DND-41 (cell line): ENCODE results near the gene MIEF1.

Experiments used
- ATAC-seq: fragments of 200-7000 bp; cut with Tn5 transposase; 3 replicates; pipeline ENCODE4 v1.9.1; 2021; ENCODE audit warnings: low read depth; ENCODE audit not compliant: insufficient read depth
- DNase-seq: peaks from one replicate; pipeline ENCODE4 v3.0.0-alpha.2; 2020
- H2AFZ ChIP-seq: 2 replicates; pipeline ENCODE4 v1.6.0; 2012; ENCODE audit warnings: low read depth, low read length
- H3K27ac ChIP-seq: 2 replicates; pipeline ENCODE4 v1.5.1; 2012; ENCODE audit warnings: low read length, inconsistent platforms
- H3K27me3 ChIP-seq: fragments of 200-600 bp; sonication (generic); 2 replicates; pipeline ENCODE4 v1.6.0; 2012; ENCODE audit warnings: low read length, mild to moderate bottlenecking, inconsistent platforms; ENCODE audit not compliant: insufficient read depth, poor library complexity
- H3K36me3 ChIP-seq: 2 replicates; pipeline ENCODE4 v1.5.1; 2012; ENCODE audit warnings: low read length, inconsistent platforms; ENCODE audit not compliant: insufficient read depth
- H3K4me1 ChIP-seq: 2 replicates; pipeline ENCODE4 v1.5.1; 2012; ENCODE audit warnings: mild to moderate bottlenecking, low read length; ENCODE audit not compliant: insufficient read depth
- H3K4me2 ChIP-seq: 2 replicates; pipeline ENCODE4 v1.6.0; 2012; ENCODE audit warnings: mild to moderate bottlenecking, moderate library complexity, low read length, inconsistent platforms; ENCODE audit not compliant: insufficient read depth
- H3K4me3 ChIP-seq, 2 experiments: fragments of 200-600 bp in 1 of 2; shearing (Covaris generic) in 1 of 2; 2 replicates each; pipeline ENCODE4 v1.5.1; 2012 to 2016; ENCODE audit warnings: inconsistent platforms in 2 of 2, low read length in 2 of 2, mild to moderate bottlenecking in 2 of 2, low read depth in 1 of 2, moderate library complexity in 1 of 2
- H3K79me2 ChIP-seq: 2 replicates; pipeline ENCODE4 v1.6.0; 2012; ENCODE audit warnings: low read length, inconsistent platforms; ENCODE audit not compliant: insufficient read depth
- H3K9ac ChIP-seq: 2 replicates; pipeline ENCODE4 v1.6.0; 2012; ENCODE audit warnings: low read depth, mild to moderate bottlenecking, inconsistent platforms, low read length, moderate library complexity
- H3K9me3 ChIP-seq: 2 replicates; pipeline ENCODE4 v1.5.1; 2012; ENCODE audit warnings: low read length, moderate library complexity, mild to moderate bottlenecking, inconsistent platforms; ENCODE audit not compliant: insufficient read depth, severe bottlenecking
- H4K20me1 ChIP-seq: 2 replicates; pipeline ENCODE4 v1.6.0; 2012; ENCODE audit warnings: low read length; ENCODE audit not compliant: insufficient read depth
- CTCF ChIP-seq: IDR thresholded peaks from 2 replicates; pipeline ENCODE4 v1.5.1; 2012; ENCODE audit warnings: borderline replicate concordance, low read length, moderate library complexity, mild to moderate bottlenecking; ENCODE audit not compliant: poor library complexity, severe bottlenecking; ENCODE audit errors: extremely low read depth
- EZH2 ChIP-seq: IDR thresholded peaks from 3 replicates; pipeline ENCODE4 v1.6.1; 2012; ENCODE audit warnings: borderline replicate concordance, low read depth, mild to moderate bottlenecking, moderate library complexity, low read length, inconsistent platforms; ENCODE audit not compliant: severe bottlenecking

The MIEF1 gene

DNA sequence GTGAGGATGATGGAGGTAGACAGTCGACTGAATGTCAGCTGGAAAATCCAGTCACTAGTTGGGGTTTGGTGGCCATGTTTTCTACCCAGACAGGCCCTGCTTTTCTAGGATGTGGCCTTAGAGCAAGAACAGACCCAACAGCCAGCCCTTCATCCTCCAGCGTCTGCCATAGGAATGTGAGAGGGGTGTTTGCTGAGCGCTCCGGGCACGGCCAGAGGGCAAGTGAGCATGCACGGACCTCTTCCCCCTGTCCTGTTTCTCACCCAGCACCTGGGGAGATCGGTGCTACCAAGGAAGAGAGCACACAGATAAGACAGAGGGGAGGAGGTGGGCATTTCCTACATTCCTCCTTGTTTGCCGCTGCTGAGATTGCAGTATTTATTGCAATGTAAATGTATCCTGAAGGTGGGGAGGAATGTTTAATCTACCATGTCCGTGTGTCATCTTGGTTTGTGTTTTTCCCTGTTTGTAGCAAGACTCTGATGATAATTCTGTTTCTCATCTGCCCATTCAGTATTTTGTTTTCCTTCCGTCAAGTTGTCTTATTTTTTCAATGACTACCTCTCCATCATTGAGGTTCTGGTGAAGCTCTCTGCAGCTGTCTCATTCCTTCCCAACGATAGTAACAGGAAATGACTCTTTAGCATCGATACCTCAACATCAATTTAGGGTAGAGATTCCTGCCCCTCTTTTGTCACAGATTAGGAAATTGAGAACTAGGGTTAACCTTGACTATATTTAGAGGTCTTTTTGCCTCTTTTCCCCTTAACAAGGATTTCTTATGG, 13.4 kb downstream of the MIEF1 start:
- H3K36me3 ChIP-seq, result peaks cover 72% of the 10 kb centered on the region
- ATAC-seq (no peak), DNase-seq (no peak)
- peaks cover 33% of the 10 kb centered on the region for H4K20me1 ChIP-seq
- no peak overlapping the region for H2AFZ ChIP-seq
- no peak overlapping the region for H3K9ac ChIP-seq
- H3K4me1 ChIP-seq, result peaks cover 20% of the 10 kb centered on the region
- no peak overlapping the region for H3K4me2 ChIP-seq
- peaks cover 63% of the 10 kb centered on the region for H3K79me2 ChIP-seq
- H3K27ac ChIP-seq, result no peak overlapping the region
- no peaks in the 10 kb centered on the region for H3K27me3 ChIP-seq
- no peak for TF ChIP-seq EZH2
- no peak for TF ChIP-seq CTCF
- no peaks in the 10 kb centered on the region for H3K9me3 ChIP-seq
- no peak overlapping the region for H3K4me3 ChIP-seq

DNA sequence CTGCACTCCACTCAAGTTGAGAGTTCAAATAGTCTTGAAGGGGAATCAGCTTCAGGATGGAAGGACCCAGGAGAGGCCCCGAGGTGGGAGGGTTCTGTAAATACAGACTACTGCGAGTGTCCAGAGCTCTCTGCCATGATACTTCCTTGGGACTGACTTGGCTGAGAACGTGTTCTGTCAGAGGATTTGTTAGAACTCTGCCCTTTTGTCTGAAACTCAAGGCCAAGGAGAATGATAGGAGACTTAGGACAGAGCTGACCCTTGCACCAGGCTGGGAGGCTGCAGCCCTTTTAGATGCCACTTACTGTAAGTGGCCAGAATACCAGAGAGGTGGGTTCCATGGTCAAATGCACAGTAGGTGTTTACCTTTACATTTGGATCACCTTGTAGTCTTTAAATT, 15.4 kb downstream of the MIEF1 start:
- Histone ChIP-seq H3K27me3 (no peaks in the 10 kb centered on the region), H3K4me1 (peaks cover 35% of the 10 kb centered on the region), H3K9ac (no peak overlapping the region; the same call in 1 of the 2 replicates), H3K9me3 (no peaks in the 10 kb centered on the region), H3K79me2 (peaks cover 73% of the 10 kb centered on the region), H3K27ac (no peak overlapping the region), H3K36me3 (peaks cover 72% of the 10 kb centered on the region), H3K4me2 (peak overlapping the region; percentile 74; the same call in 1 of the 2 replicates), H4K20me1 (peaks cover 43% of the 10 kb centered on the region), H3K4me3 (no peak overlapping the region), H2AFZ (no peak overlapping the region)
- DNase-seq (no peak), ATAC-seq (no peak)
- TF ChIP-seq CTCF (no peak), EZH2 (no peak)

GRCh38 chr22:39518144-39518786, 16.2 kb downstream of the MIEF1 start:
- Histone ChIP-seq H3K79me2 (peaks cover 80% of the 10 kb centered on the region), H3K27ac (peak overlapping the region; percentile 98; the same call in 1 of the 2 replicates)
- DNase-seq, result no peak

More at GRCh38 chr22:39518144-39518786, 16.2 kb downstream of the MIEF1 start:
- TF ChIP-seq CTCF (no peak), EZH2 (no peak)
- Histone ChIP-seq H3K9ac (peak overlapping the region; percentile 100), H3K4me3 (peak overlapping the region in 1 of 2 experiments; percentile 95; a peak in 2 of 4 replicates), H3K36me3 (peaks cover 72% of the 10 kb centered on the region), H3K9me3 (no peaks in the 10 kb centered on the region), H4K20me1 (peaks cover 51% of the 10 kb centered on the region), H3K27me3 (no peaks in the 10 kb centered on the region), H3K4me1 (peaks cover 43% of the 10 kb centered on the region), H2AFZ (no peak overlapping the region), H3K4me2 (peak overlapping the region; percentile 74)
- no peak for ATAC-seq
